Right cardiac atrium (tissue), 5 donors: ENCODE measurements around the gene SLC37A2. TPM values are rescaled to one million over a fixed set of nuclear protein-coding genes. Genes with fewer than 3 reads are reported as not detected.
A peak's percentile ranks its signal among the peaks of the same experiment; 100 is the strongest.
"Not testable (repeated sequence)": the region's sequence is repeated elsewhere in the genome, so short reads cannot be mapped to it uniquely, and the experiment has no call there.

Source experiments
- ATAC-seq, 2 donors: fragments of 200-7000 bp; cut with Tn5 transposase; one replicate each; pipeline versions ENCODE4 v1.8.0 to v1.9.1; 2020; ENCODE audit warnings: moderate library complexity in 2 of 2, mild to moderate bottlenecking in 1 of 2
- DNase-seq, 3 donors: peaks; one replicate each; pipeline ENCODE4 v3.0.0-alpha.2; 2020
- H3K27ac ChIP-seq: one replicate; pipeline ENCODE4 v1.5.1; 2013; ENCODE audit warnings: mild to moderate bottlenecking, low read length, control low read depth, moderate library complexity
- H3K27me3 ChIP-seq: one replicate; pipeline ENCODE4 v1.6.1; 2013; ENCODE audit not compliant: control insufficient read depth, insufficient read depth
- H3K4me1 ChIP-seq: one replicate; pipeline ENCODE4 v1.6.1; 2013; ENCODE audit warnings: low read length; ENCODE audit not compliant: control insufficient read depth, insufficient read depth
- H3K4me3 ChIP-seq: one replicate; pipeline ENCODE4 v1.5.1; 2013; ENCODE audit warnings: low read length, control low read depth
- H3K9me3 ChIP-seq: one replicate; pipeline ENCODE4 v1.6.1; 2013; ENCODE audit warnings: low read length; ENCODE audit not compliant: control insufficient read depth
- WGBS: extraction: QIAGEN DNeasy Blood & Tissue Kit; methylation state at CpG from one replicate; pipeline ENCODE4 v1.1.7; 2013; 5-methylcytosine and 5-hydroxymethylcytosine counted together
- intact Hi-C, 4 donors: fragments of 100-400 bp; cut with DNase I; formaldehyde crosslinking; loops; one replicate each; pipeline versions ENCODE4 v1.11.0 to v1.14.0; 2022 to 2023
- polyA plus RNA-seq: library from polyadenylated mRNA; stranded (reverse); fragments of 200-250 nt; gene quantifications from one replicate; pipeline ENCODE4 v1.2.3, GENCODE V29; 2013
- total RNA-seq, 4 donors: library from RNA; stranded (reverse); fragmentation: NEBNext Ultra II Directional; extraction: Animal tissue kit (Norgen Biotek cat#: 25700); gene quantifications; one replicate each; pipeline ENCODE4 v1.2.1, GENCODE V29; 2021
- donor health status: healthy with polysubstance abuse.
- donor health status: DM: no; HTN: yes; CAD: no.
- donor health status: DM: no; HTN: no; CAD: no.
- donor health status: DM: no; HTN: yes; CAD: no; lungs with severe emphysema.
- donor health status: DM: yes; HTN: yes; CAD: no.

SLC37A2 gene
- total and polyA plus RNA-seq, 5 donors: 0.97 to 4.6 (median 4.1) TPM

GRCh38 chr11:125085301-125086081 is 22.4 kb downstream of the SLC37A2 start:
- H3K27ac ChIP-seq: no peak overlapping the region
- ATAC-seq: no peak
- H3K4me1 ChIP-seq: no peaks in the 10 kb centered on the region
- no peaks in the 10 kb centered on the region for H3K9me3 ChIP-seq
- intact Hi-C loops: no loop called here
- DNase-seq: no peak
- no peaks in the 10 kb centered on the region for H3K27me3 ChIP-seq
- WGBS: 77% methylated on average over 20 of the region's 20 CpGs
- no peak overlapping the region for H3K4me3 ChIP-seq

- intact Hi-C loops: no loop called here
- Histone ChIP-seq H3K4me3 (no peak overlapping the region), H3K27me3 (no peaks in the 10 kb centered on the region), H3K27ac (no peak overlapping the region), H3K4me1 (peaks cover 4% of the 10 kb centered on the region), H3K9me3 (no peaks in the 10 kb centered on the region)
- 82% methylated on average over 14 of the region's 14 CpGs for WGBS
- ATAC-seq (no peak), DNase-seq (no peak)
These were observed 23.7 kb downstream of the SLC37A2 start for GRCh38 chr11:125086633-125087296.

GRCh38 chr11:125088123-125088522 is 25.0 kb downstream of the SLC37A2 start:
- Histone ChIP-seq H3K27ac (no peak overlapping the region), H3K9me3 (no peaks in the 10 kb centered on the region), H3K4me1 (peaks cover 4% of the 10 kb centered on the region), H3K4me3 (no peak overlapping the region), H3K27me3 (no peaks in the 10 kb centered on the region)
- DNase-seq (no peak), ATAC-seq (no peak)
- intact Hi-C loops: no loop called here
- 69% methylated on average over 2 of the region's 2 CpGs for WGBS

- no peaks in the 10 kb centered on the region for H3K27me3 ChIP-seq
- no peak overlapping the region for H3K27ac ChIP-seq
- no peak overlapping the region for H3K4me3 ChIP-seq
- no peak for ATAC-seq
- H3K4me1 ChIP-seq: peaks cover 4% of the 10 kb centered on the region
- intact Hi-C loops: no loop called here
- 88% methylated on average over 20 of the region's 20 CpGs for whole genome bisulfite sequencing
- no peaks in the 10 kb centered on the region for H3K9me3 ChIP-seq
- DNase-seq: no peak
These were observed 25.7 kb downstream of the SLC37A2 start for GRCh38 chr11:125088576-125089455.

- 92% methylated on average over 31 of the region's 31 CpGs for WGBS
- H3K4me3 ChIP-seq, H3K27me3 ChIP-seq, DNase-seq, H3K9me3 ChIP-seq, ATAC-seq, H3K4me1 ChIP-seq, H3K27ac ChIP-seq, intact Hi-C loops: not testable (repeated sequence)
These were observed 26.4 kb downstream of the SLC37A2 start for GRCh38 chr11:125089481-125089880.

GRCh38 chr11:125090151-125090550 is 27.0 kb downstream of the SLC37A2 start:
- not testable (repeated sequence) for DNase-seq, H3K4me1 ChIP-seq, H3K9me3 ChIP-seq, H3K27ac ChIP-seq, H3K27me3 ChIP-seq, ATAC-seq, H3K4me3 ChIP-seq
- intact Hi-C loops: loop anchor here in 2 of 4 donors (5.0 to 10.0 kb wide), 7 partner anchors 52 to 345 kb away; no protein-coding TSS in a partner anchor
- 73% methylated on average over 10 of the region's 10 CpGs for WGBS

- DNase-seq: no peak
- Histone ChIP-seq H3K27me3 (no peaks in the 10 kb centered on the region), H3K27ac (no peak overlapping the region), H3K4me3 (no peak overlapping the region), H3K9me3 (no peaks in the 10 kb centered on the region), H3K4me1 (peaks cover 4% of the 10 kb centered on the region)
- peak in 1 of 2 donors; percentile 20 for ATAC-seq
- 76% methylated on average over 6 of the region's 6 CpGs for WGBS
- intact Hi-C loops: loop anchor here in 2 of 4 donors (5.0 to 10.0 kb wide), 7 partner anchors 51 to 344 kb away; no protein-coding TSS in a partner anchor
These were observed 27.7 kb downstream of the SLC37A2 start for GRCh38 chr11:125090816-125091215.

GRCh38 chr11:125091247-125091876 is 28.3 kb downstream of the SLC37A2 start:
- ATAC-seq (peak; percentile 89 to 91), DNase-seq (peak in 1 of 3 donors; percentile 64)
- 29% methylated on average over 5 of the region's 5 CpGs for WGBS
- Histone ChIP-seq H3K4me1 (peaks cover 4% of the 10 kb centered on the region), H3K27me3 (no peaks in the 10 kb centered on the region), H3K27ac (no peak overlapping the region), H3K4me3 (no peak overlapping the region), H3K9me3 (no peaks in the 10 kb centered on the region)
- intact Hi-C loops: loop anchor here in 2 of 4 donors (5.0 to 10.0 kb wide), 7 partner anchors 51 to 343 kb away; no protein-coding TSS in a partner anchor

GRCh38 chr11:125091877-125092664 is 29.0 kb downstream of the SLC37A2 start:
- H3K4me3 ChIP-seq: no peak overlapping the region
- ATAC-seq (peak in 1 of 2 donors; percentile 23), DNase-seq (no peak)
- no peaks in the 10 kb centered on the region for H3K27me3 ChIP-seq
- H3K9me3 ChIP-seq: no peaks in the 10 kb centered on the region
- intact Hi-C loops: loop anchor here in 2 of 4 donors (5.0 to 10.0 kb wide), 7 partner anchors 50 to 343 kb away; no protein-coding TSS in a partner anchor
- H3K4me1 ChIP-seq: peaks cover 4% of the 10 kb centered on the region
- WGBS: 87% methylated on average over 6 of the region's 6 CpGs
- H3K27ac ChIP-seq: no peak overlapping the region

GRCh38 chr11:125092669-125093068 is 29.6 kb downstream of the SLC37A2 start:
- H3K4me3 ChIP-seq: no peak overlapping the region
- WGBS: 94% methylated on average over 6 of the region's 6 CpGs
- no peak for ATAC-seq
- no peak for DNase-seq
- H3K27me3 ChIP-seq: no peaks in the 10 kb centered on the region
- intact Hi-C loops: loop anchor here in 2 of 4 donors (5.0 to 10.0 kb wide), 7 partner anchors 50 to 342 kb away; no protein-coding TSS in a partner anchor
- peaks cover 4% of the 10 kb centered on the region for H3K4me1 ChIP-seq
- H3K9me3 ChIP-seq: no peaks in the 10 kb centered on the region
- H3K27ac ChIP-seq: no peak overlapping the region
